H1 (cell line): Measurements from ENCODE around the gene RABEP1. TPM values are rescaled to one million over a fixed set of nuclear protein-coding genes. Genes with fewer than 3 reads are reported as not detected.
A peak's percentile ranks its signal among the peaks of the same experiment; 100 is the strongest.

Experiments
- CTCF ChIA-PET: fragments of 300-600 bp; sonication (Branson Sonifier 250); formaldehyde crosslinking; loops from one replicate; lab custom pipeline; 2021; ENCODE audit not compliant: partially characterized antibody; lab: Charles Lee
- POLR2A ChIA-PET: fragments of 300-600 bp; sonication (Branson Sonifier 250); formaldehyde crosslinking; loops from one replicate; lab custom pipeline; 2021; ENCODE audit warnings: inconsistent platforms; ENCODE audit not compliant: partially characterized antibody; lab: Charles Lee
- DNase-seq, 2 experiments: peaks; one replicate each; pipeline versions ENCODE4 v3.0.0 to v3.0.0-alpha.2; 2010 to 2022; ENCODE audit warnings: low spot score in 2 of 2, low read depth in 1 of 2, mixed read lengths in 1 of 2
- FAIRE-seq: peaks from 2 replicates; lab custom pipeline; 2011; peaks lifted over from hg19 to GRCh38; lab: Jason Lieb, UNC
- H2AFZ ChIP-seq: 2 replicates; pipeline ENCODE4 v1.8.1; 2012; ENCODE audit warnings: low read length, inconsistent platforms
- H2AK5ac ChIP-seq: 2 replicates; pipeline ENCODE4 v1.6.1; 2013; ENCODE audit warnings: low read depth, low read length
- H2BK120ac ChIP-seq: replicated peaks from 2 replicates; pipeline ENCODE3; 2013; ENCODE audit warnings: low read depth, low read length, inconsistent platforms
- H2BK12ac ChIP-seq: 2 replicates; pipeline ENCODE4 v1.6.1; 2013; ENCODE audit warnings: low read depth, low read length
- H2BK15ac ChIP-seq: 2 replicates; pipeline ENCODE4 v1.6.1; 2013; ENCODE audit warnings: low read length
- H2BK20ac ChIP-seq: 2 replicates; pipeline ENCODE4 v1.6.1; 2013; ENCODE audit warnings: low read length
- H2BK5ac ChIP-seq: 2 replicates; pipeline ENCODE4 v1.6.1; 2013; ENCODE audit warnings: low read depth, low read length
- H3K14ac ChIP-seq: 2 replicates; pipeline ENCODE4 v1.6.1; 2013; ENCODE audit warnings: inconsistent platforms; ENCODE audit not compliant: insufficient read length
- H3K18ac ChIP-seq: 2 replicates; pipeline ENCODE4 v1.6.1; 2013; ENCODE audit warnings: low read length; ENCODE audit errors: extremely low read depth
- H3K23ac ChIP-seq: 2 replicates; pipeline ENCODE4 v1.6.1; 2013; ENCODE audit warnings: inconsistent platforms; ENCODE audit not compliant: insufficient read length
- H3K23me2 ChIP-seq: 2 replicates; pipeline ENCODE4 v1.6.1; 2013; ENCODE audit warnings: low read depth, low read length
- H3K27ac ChIP-seq: 2 replicates; pipeline ENCODE4 v1.6.1; 2011; ENCODE audit warnings: low read depth, low read length, inconsistent platforms
- H3K27me3 ChIP-seq, 4 experiments: replicated peaks in 1 of 4; 1 replicate in 1 of 4; 2 replicates in 3 of 4; pipeline versions ENCODE4 v1.6.1 to v1.8.1; 2011 to 2013; ENCODE audit warnings: low read length in 3 of 4, mild to moderate bottlenecking in 3 of 4, inconsistent platforms in 2 of 4, mixed read lengths in 2 of 4, moderate library complexity in 1 of 4; ENCODE audit not compliant: control insufficient read depth in 3 of 4, insufficient read depth in 3 of 4; ENCODE audit errors: extremely low read depth in 1 of 4
- H3K36me3 ChIP-seq, 4 experiments: 2 replicates each; pipeline versions ENCODE4 v1.6.1 to v1.8.1; 2011 to 2013; ENCODE audit warnings: mild to moderate bottlenecking in 4 of 4, low read length in 3 of 4, moderate library complexity in 2 of 4, control low read depth in 1 of 4, inconsistent platforms in 1 of 4; ENCODE audit not compliant: insufficient read depth in 4 of 4, control insufficient read depth in 2 of 4
- H3K4ac ChIP-seq: replicated peaks from 2 replicates; pipeline ENCODE3; 2013; ENCODE audit warnings: low read length, low read depth, mixed read lengths, inconsistent platforms; ENCODE audit not compliant: insufficient read length
- H3K4me1 ChIP-seq, 4 experiments: replicated peaks in 1 of 4; 1 replicate in 1 of 4; 2 replicates in 3 of 4; pipeline versions ENCODE4 v1.6.1 to v1.8.1; 2011 to 2013; ENCODE audit warnings: low read length in 3 of 4, inconsistent platforms in 2 of 4, mixed read lengths in 1 of 4; ENCODE audit not compliant: insufficient read depth in 4 of 4, control insufficient read depth in 3 of 4
- H3K4me2 ChIP-seq, 2 experiments: 2 replicates each; pipeline versions ENCODE4 v1.6.1 to v1.8.1; 2011 to 2013; ENCODE audit warnings: low read depth in 2 of 2, low read length in 2 of 2, control low read depth in 1 of 2, inconsistent platforms in 1 of 2, mild to moderate bottlenecking in 1 of 2; ENCODE audit not compliant: insufficient read depth in 1 of 2
- H3K4me3 ChIP-seq, 4 experiments: fragments of 200-600, 300-600 bp in 1 of 4; sonication (generic), shearing (Covaris generic), sonication (Bioruptor Twin) in 1 of 4; 2 replicates each; pipeline versions ENCODE4 v1.5.1 to v1.8.1; 2011 to 2016; ENCODE audit warnings: low read length in 4 of 4, low read depth in 3 of 4, control low read depth in 2 of 4, inconsistent platforms in 2 of 4, mild to moderate bottlenecking in 2 of 4, mixed read lengths in 1 of 4, moderate library complexity in 1 of 4; ENCODE audit not compliant: insufficient read depth in 2 of 4; ENCODE audit errors: extremely low read depth in 1 of 4
- H3K56ac ChIP-seq: replicated peaks from 2 replicates; pipeline ENCODE3; 2013; ENCODE audit warnings: low read depth, mild to moderate bottlenecking, mixed read lengths, low read length, inconsistent platforms; ENCODE audit not compliant: insufficient read length
- H3K79me1 ChIP-seq: 2 replicates; pipeline ENCODE4 v1.6.1; 2013; ENCODE audit warnings: low read depth, low read length, control low read depth
- H3K79me2 ChIP-seq, 2 experiments: 2 replicates each; pipeline versions ENCODE4 v1.6.1 to v1.8.1; 2012 to 2013; ENCODE audit warnings: low read length in 2 of 2, mild to moderate bottlenecking in 2 of 2, inconsistent platforms in 1 of 2; ENCODE audit not compliant: insufficient read depth in 2 of 2, control insufficient read depth in 1 of 2
- H3K9ac ChIP-seq, 4 experiments: replicated peaks in 1 of 4; 1 replicate in 1 of 4; 2 replicates in 3 of 4; pipeline versions ENCODE4 v1.6.1 to v1.8.1; 2011 to 2013; ENCODE audit warnings: low read depth in 3 of 4, low read length in 3 of 4, control low read depth in 2 of 4, mild to moderate bottlenecking in 2 of 4, moderate library complexity in 2 of 4, inconsistent platforms in 1 of 4; ENCODE audit errors: extremely low read depth in 1 of 4
- H3K9me3 ChIP-seq, 2 experiments: 2 replicates each; pipeline versions ENCODE4 v1.6.1 to v1.8.1; 2012 to 2013; ENCODE audit warnings: mild to moderate bottlenecking in 2 of 2, moderate library complexity in 2 of 2, control low read depth in 1 of 2, inconsistent platforms in 1 of 2, low read depth in 1 of 2, low read length in 1 of 2, mixed read lengths in 1 of 2; ENCODE audit not compliant: insufficient read depth in 2 of 2
- H4K20me1 ChIP-seq, 2 experiments: replicated peaks in 1 of 2; 2 replicates each; pipeline versions ENCODE3 to v1.8.1; 2011 to 2013; ENCODE audit warnings: inconsistent platforms in 2 of 2, low read length in 2 of 2, mild to moderate bottlenecking in 1 of 2; ENCODE audit not compliant: insufficient read depth in 2 of 2, control insufficient read depth in 1 of 2
- H4K5ac ChIP-seq: 2 replicates; pipeline ENCODE4 v1.6.1; 2013; ENCODE audit warnings: low read length, low read depth, mixed read lengths, inconsistent platforms; ENCODE audit not compliant: insufficient read length
- H4K8ac ChIP-seq: 2 replicates; pipeline ENCODE4 v1.8.0; 2013; ENCODE audit warnings: mild to moderate bottlenecking, moderate library complexity, low read length, inconsistent platforms; ENCODE audit not compliant: insufficient read depth; ENCODE audit errors: extremely low read depth
- H4K91ac ChIP-seq: replicated peaks from 2 replicates; pipeline ENCODE3; 2013; ENCODE audit warnings: low read length, mixed read lengths, inconsistent platforms; ENCODE audit not compliant: insufficient read length
- BRCA1 ChIP-seq: IDR thresholded peaks from 2 replicates; pipeline ENCODE4 v1.6.1; 2012; ENCODE audit warnings: low read depth, low read length, improper control_type of control experiment
- CBX5 ChIP-seq: fragments of 300-800, 300-1000 bp; sonication (generic); IDR thresholded peaks from 2 replicates; pipeline ENCODE4 v1.7.1; 2016; ENCODE audit warnings: antibody characterized with exemption, low read length, low read depth
- CEBPB ChIP-seq: IDR thresholded peaks from 2 replicates; pipeline ENCODE4 v1.6.1; 2012; ENCODE audit warnings: low read depth, low read length
- CHD1 ChIP-seq: IDR thresholded peaks from 2 replicates; pipeline ENCODE4 v1.6.1; 2012; ENCODE audit warnings: low read depth, low read length, improper control_type of control experiment
- EZH2 ChIP-seq: fragments of 200-600 bp; sonication (generic); IDR thresholded peaks from 2 replicates; pipeline ENCODE4 v1.7.1; 2012; ENCODE audit warnings: low read depth, mild to moderate bottlenecking, moderate library complexity, low read length, inconsistent platforms; ENCODE audit not compliant: severe bottlenecking
- SUZ12 ChIP-seq: fragments of 200-600 bp; sonication (generic); IDR thresholded peaks from 2 replicates; pipeline ENCODE4 v1.6.1; 2012; ENCODE audit warnings: mild to moderate bottlenecking, inconsistent platforms, low read length, moderate library complexity, mixed read lengths
- ZNF274 ChIP-seq: IDR thresholded peaks from 2 replicates; pipeline ENCODE4 v1.7.0; 2012; ENCODE audit warnings: low read length, borderline replicate concordance; ENCODE audit errors: extremely low read depth
- WGBS, 2 experiments: shearing (Covaris generic) in 1 of 2; methylation state at CpG; one replicate each; pipeline versions ENCODE4 v1.1.6 to v1.1.7; 2013 to 2015; ENCODE audit warnings: low lambda C conversion rate in 2 of 2, mixed read lengths in 2 of 2, inconsistent platforms in 1 of 2, low coverage in 1 of 2, missing lambda C conversion rate in 1 of 2; ENCODE audit not compliant: insufficient replicate concordance in 2 of 2, insufficient coverage in 1 of 2, insufficient read length in 1 of 2; ENCODE audit errors: extremely low coverage in 1 of 2, missing lambda C conversion rate in 1 of 2; 5-methylcytosine and 5-hydroxymethylcytosine counted together
- polyA plus RNA-seq, 7 experiments: library from polyadenylated mRNA; depleted of rRNA in 3 of 7; stranded (reverse) in 5 of 7; unstranded in 2 of 7; fragments of >200 nt in 5 of 7; fragments of 200-250 nt in 2 of 7; gene quantifications; 1 replicate in 5 of 7; 2 replicates in 1 of 7; 4 replicates in 1 of 7; pipeline versions ENCODE4 v1.2.1 to v1.2.3, GENCODE V29; 2011 to 2013; ENCODE audit warnings: missing spikeins in 2 of 7, mixed read lengths in 2 of 7
- total RNA-seq: library from RNA; stranded (reverse); fragmentation: NEBNext Ultra II Directional; extraction: Animal tissue kit (Norgen Biotek cat#: 25700); gene quantifications from 2 replicates; pipeline ENCODE4 v1.2.1, GENCODE V29; 2021
- TF ChIP-seq, protein P1 (sequence below): IDR thresholded peaks from 2 replicates; pipeline ENCODE4 v1.6.1; 2011; ENCODE audit warnings: low read depth, mild to moderate bottlenecking, low read length; ENCODE audit not compliant: insufficient read depth

RABEP1 gene
- total and polyA plus RNA-seq, 2 of the 8 experiments (the other 6 are each of a cell fraction or from before 2014, with no cell fraction given), result 8.5 to 52.3 TPM

- 67% methylated on average over 7 of the region's 7 CpGs; no CpG with 5 or more reads in 1 of the 2 experiments for WGBS, 2 experiments
- Histone ChIP-seq H2BK5ac (no peak overlapping the region), H3K23ac (no peak overlapping the region), H3K27me3 (no peaks in the 10 kb centered on the region), H3K14ac (no peak overlapping the region), H4K8ac (no peak overlapping the region), H3K23me2 (no peaks in the 10 kb centered on the region), H2AK5ac (no peak overlapping the region), H3K4me3 (no peak overlapping the region), H2AFZ (no peak overlapping the region), H3K36me3 (peaks cover 0 to 31% (median 18%) of the 10 kb centered on the region in 4 experiments; a peak in 6 of 8 replicates), H2BK12ac (no peak overlapping the region), H3K18ac (no peak overlapping the region), H3K79me1 (no peaks in the 10 kb centered on the region; the same call in 1 of the 2 replicates), H3K4me2 (peak overlapping the region; percentile 2 to 20; a peak in 2 of 4 replicates), H3K27ac (0 out of 2 replicates have a peak overlapping the region, but pooled peaks have one; percentile 48), H2BK120ac (no peak overlapping the region), H3K9me3 (no peaks in the 10 kb centered on the region), H3K79me2 (no peaks in the 10 kb centered on the region), H3K4me1 (peaks cover 1 to 14% (median 10%) of the 10 kb centered on the region in 4 experiments; a peak in 5 of 7 replicates), H4K5ac (no peak overlapping the region), H3K9ac (no peak overlapping the region), H2BK20ac (no peak overlapping the region), H2BK15ac (no peak overlapping the region), H4K20me1 (no peaks in the 10 kb centered on the region), H3K56ac (no peak overlapping the region), H3K4ac (no peak overlapping the region), H4K91ac (no peak overlapping the region)
- FAIRE-seq, result no peak
- CTCF ChIA-PET, result interaction anchor here (0.7 kb wide), 1 partner anchor 83 kb away, joined by 3 read pairs; no protein-coding TSS in a partner anchor
- DNase-seq, result peak in 1 of 2 experiments; percentile 13
- POLR2A ChIA-PET, result interaction anchor here (0.6 to 2.1 kb wide), 4 partner anchors 9 to 42 kb away, joined by 3 to 4 read pairs (median 3); no protein-coding TSS in a partner anchor
- TF ChIP-seq CBX5 (no peak), EZH2 (no peak), ZNF274 (no peak), CEBPB (no peak), BRCA1 (no peak), SUZ12 (no peak), CHD1 (no peak)
- TF ChIP-seq, protein P1, sequence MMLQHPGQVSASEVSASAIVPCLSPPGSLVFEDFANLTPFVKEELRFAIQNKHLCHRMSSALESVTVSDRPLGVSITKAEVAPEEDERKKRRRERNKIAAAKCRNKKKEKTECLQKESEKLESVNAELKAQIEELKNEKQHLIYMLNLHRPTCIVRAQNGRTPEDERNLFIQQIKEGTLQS, result no peak
Measured at GRCh38 chr17:5362162-5362811, 80.2 kb downstream of the RABEP1 start.
